H9 (cell line): ENCODE data around the gene NAA25. TPM values are rescaled to one million over a fixed set of nuclear protein-coding genes. Genes with fewer than 3 reads are reported as not detected.
A peak's percentile ranks its signal among the peaks of the same experiment; 100 is the strongest.

Experiments
- DNase-seq: peaks from one replicate; pipeline ENCODE4 v3.0.0-alpha.2; 2017
- H2AFZ ChIP-seq: one replicate; pipeline ENCODE4 v1.6.1; 2013; ENCODE audit warnings: mild to moderate bottlenecking, low read length, control low read depth, moderate library complexity
- H2AK5ac ChIP-seq: 2 replicates; pipeline ENCODE4 v1.6.1; 2013; ENCODE audit warnings: low read length, control low read depth, mixed read lengths; ENCODE audit not compliant: insufficient read length
- H2BK120ac ChIP-seq: one replicate; pipeline ENCODE4 v1.6.1; 2013; ENCODE audit warnings: low read depth, mild to moderate bottlenecking, low read length, control low read depth, inconsistent platforms; ENCODE audit not compliant: poor library complexity, severe bottlenecking
- H2BK12ac ChIP-seq: 2 replicates; pipeline ENCODE4 v1.6.1; 2013; ENCODE audit warnings: low read length, control low read depth, mixed read lengths, low read depth; ENCODE audit not compliant: insufficient read length
- H2BK15ac ChIP-seq: 2 replicates; pipeline ENCODE4 v1.6.1; 2013; ENCODE audit warnings: low read depth, low read length, control low read depth
- H2BK20ac ChIP-seq: one replicate; pipeline ENCODE4 v1.6.1; 2013; ENCODE audit warnings: low read depth, mild to moderate bottlenecking, low read length, control low read depth, inconsistent platforms; ENCODE audit not compliant: poor library complexity, severe bottlenecking
- H2BK5ac ChIP-seq: 2 replicates; pipeline ENCODE4 v1.6.1; 2013; ENCODE audit warnings: low read length, control low read depth, mixed read lengths; ENCODE audit not compliant: insufficient read length
- H3K14ac ChIP-seq: 2 replicates; pipeline ENCODE4 v1.6.1; 2013; ENCODE audit warnings: low read length, control low read depth; ENCODE audit not compliant: insufficient read depth
- H3K18ac ChIP-seq: 2 replicates; pipeline ENCODE4 v1.6.1; 2013; ENCODE audit warnings: low read depth, mild to moderate bottlenecking, mixed read lengths, low read length, control low read depth; ENCODE audit not compliant: insufficient read length
- H3K23ac ChIP-seq: 2 replicates; pipeline ENCODE4 v1.6.1; 2013; ENCODE audit warnings: low read length, control low read depth, mixed read lengths, low read depth; ENCODE audit not compliant: insufficient read length
- H3K23me2 ChIP-seq: 2 replicates; pipeline ENCODE4 v1.6.1; 2013; ENCODE audit warnings: low read depth, mild to moderate bottlenecking, mixed read lengths, low read length, control low read depth; ENCODE audit not compliant: insufficient read length, poor library complexity, severe bottlenecking
- H3K27ac ChIP-seq: 2 replicates; pipeline ENCODE4 v1.5.1; 2013; ENCODE audit warnings: low read length, control low read depth, mixed read lengths, low read depth; ENCODE audit not compliant: insufficient read length
- H3K27me3 ChIP-seq: 2 replicates; pipeline ENCODE4 v1.6.1; 2013; ENCODE audit warnings: low read length, control low read depth, inconsistent platforms; ENCODE audit not compliant: insufficient read depth
- H3K4ac ChIP-seq: 2 replicates; pipeline ENCODE4 v1.6.1; 2013; ENCODE audit warnings: low read depth, mild to moderate bottlenecking, control low read depth, inconsistent platforms, low read length, moderate library complexity
- H3K4me1 ChIP-seq: 2 replicates; pipeline ENCODE4 v1.6.1; 2013; ENCODE audit warnings: low read length, control low read depth, inconsistent platforms; ENCODE audit not compliant: insufficient read depth
- H3K4me2 ChIP-seq: 2 replicates; pipeline ENCODE4 v1.6.1; 2013; ENCODE audit warnings: low read length, control low read depth, mixed read lengths; ENCODE audit not compliant: insufficient read length, insufficient read depth
- H3K56ac ChIP-seq: 2 replicates; pipeline ENCODE4 v1.6.1; 2013; ENCODE audit warnings: low read depth, mild to moderate bottlenecking, mixed read lengths, low read length, control low read depth; ENCODE audit not compliant: insufficient read length
- H3K79me1 ChIP-seq: 2 replicates; pipeline ENCODE4 v1.6.1; 2013; ENCODE audit warnings: low read depth, mild to moderate bottlenecking, moderate library complexity, low read length, control low read depth, inconsistent platforms; ENCODE audit not compliant: insufficient read depth, poor library complexity, severe bottlenecking
- H3K79me2 ChIP-seq: 2 replicates; pipeline ENCODE4 v1.6.1; 2013; ENCODE audit warnings: low read length, control low read depth, inconsistent platforms; ENCODE audit not compliant: insufficient read depth
- H3K9ac ChIP-seq: 2 replicates; pipeline ENCODE4 v1.6.1; 2013; ENCODE audit warnings: low read length, control low read depth, mixed read lengths; ENCODE audit not compliant: insufficient read length; ENCODE audit errors: extremely low read depth
- H3K9me3 ChIP-seq: one replicate; pipeline ENCODE4 v1.6.1; 2013; ENCODE audit warnings: low read depth, low read length, inconsistent platforms; ENCODE audit not compliant: control insufficient read depth
- H3T11ph ChIP-seq: one replicate; pipeline ENCODE4 v1.6.1; 2013; ENCODE audit warnings: mild to moderate bottlenecking, low read length, control low read depth, inconsistent platforms
- H4K20me1 ChIP-seq: one replicate; pipeline ENCODE4 v1.6.1; 2013; ENCODE audit not compliant: control insufficient read depth, insufficient read length, insufficient read depth
- H4K5ac ChIP-seq: 2 replicates; pipeline ENCODE4 v1.6.1; 2013; ENCODE audit warnings: low read depth, mild to moderate bottlenecking, mixed read lengths, low read length, control low read depth; ENCODE audit not compliant: insufficient read length
- H4K8ac ChIP-seq: replicated peaks from 2 replicates; pipeline ENCODE4 v1.6.1; 2013; ENCODE audit warnings: low read length, control low read depth, mixed read lengths, low read depth; ENCODE audit not compliant: insufficient read length
- H4K91ac ChIP-seq: 2 replicates; pipeline ENCODE4 v1.6.1; 2013; ENCODE audit warnings: low read depth, mild to moderate bottlenecking, moderate library complexity, mixed read lengths, low read length, control low read depth; ENCODE audit not compliant: insufficient read length
- H3K27ac Mint-ChIP-seq, 3 experiments: 2 replicates in 2 of 3; 3 replicates in 1 of 3; pipeline ENCODE4 v1.8.0; 2020 to 2021; ENCODE audit warnings: mixed read lengths in 3 of 3, mild to moderate bottlenecking in 1 of 3, moderate library complexity in 1 of 3
- H3K27me3 Mint-ChIP-seq: 2 replicates; pipeline ENCODE4 v1.8.0; 2021; ENCODE audit warnings: low read depth, mild to moderate bottlenecking, moderate library complexity, mixed read lengths
- H3K36me3 Mint-ChIP-seq, 3 experiments: 2 replicates in 2 of 3; 3 replicates in 1 of 3; pipeline ENCODE4 v1.8.0; 2020 to 2021; ENCODE audit warnings: low read depth in 3 of 3, mixed read lengths in 3 of 3; ENCODE audit not compliant: insufficient read depth in 1 of 3
- H3K4me1 Mint-ChIP-seq, 2 experiments: 2 replicates each; pipeline ENCODE4 v1.8.0; 2020; ENCODE audit warnings: mixed read lengths in 2 of 2
- H3K4me3 Mint-ChIP-seq, 2 experiments: 2 replicates in 1 of 2; 3 replicates in 1 of 2; pipeline ENCODE4 v1.8.0; 2020 to 2021; ENCODE audit warnings: mild to moderate bottlenecking in 2 of 2, mixed read lengths in 2 of 2, moderate library complexity in 1 of 2
- H3K9me3 Mint-ChIP-seq, 2 experiments: 2 replicates in 1 of 2; 3 replicates in 1 of 2; pipeline ENCODE4 v1.8.0; 2020; ENCODE audit warnings: mild to moderate bottlenecking in 2 of 2, mixed read lengths in 2 of 2, moderate library complexity in 1 of 2
- CTCF ChIP-seq: fragments of 200-600 bp; sonication (generic); conservative IDR thresholded peaks from 3 replicates; pipeline ENCODE4 v1.8.0; 2021; ENCODE audit warnings: antibody characterized with exemption, mild to moderate bottlenecking
- WGBS: extraction: QIAGEN DNeasy Blood & Tissue Kit; methylation state at CpG from one replicate; pipeline ENCODE4 v1.1.7; 2013; ENCODE audit warnings: missing lambda C conversion rate, low lambda C conversion rate, mixed read lengths; ENCODE audit not compliant: insufficient read length; ENCODE audit errors: extremely low coverage; 5-methylcytosine and 5-hydroxymethylcytosine counted together
- total RNA-seq: library from RNA; stranded (reverse); gene quantifications from 2 replicates; pipeline ENCODE4 v1.2.1, GENCODE V29; 2021

NAA25 gene
- total RNA-seq, 1 experiment from 2014 or later, result 57.1 TPM

- no peaks in the 10 kb centered on the region; a peak in 1 of 7 replicates for H3K36me3 Mint-ChIP-seq
- Histone ChIP-seq H4K20me1 (no peaks in the 10 kb centered on the region), H2BK120ac (no peak overlapping the region), H3K56ac (no peak overlapping the region), H3K14ac (no peak overlapping the region), H2BK15ac (no peak overlapping the region), H4K8ac (no peak overlapping the region), H3T11ph (no peak overlapping the region), H2BK20ac (no peak overlapping the region), H3K79me2 (no peaks in the 10 kb centered on the region), H3K9me3 (no peaks in the 10 kb centered on the region), H3K18ac (no peak overlapping the region), H3K79me1 (no peaks in the 10 kb centered on the region), H2BK12ac (no peak overlapping the region), H3K27ac (peak overlapping the region; percentile 2), H3K27me3 (no peaks in the 10 kb centered on the region), H4K5ac (no peak overlapping the region), H3K23ac (no peak overlapping the region), H3K9ac (no peak overlapping the region), H3K23me2 (no peaks in the 10 kb centered on the region), H3K4me1 (peaks cover 2% of the 10 kb centered on the region; the same call in 1 of the 2 replicates), H2AK5ac (no peak overlapping the region), H2AFZ (peak overlapping the region; percentile 79), H3K4me2 (peak overlapping the region; percentile 36), H3K4ac (no peak overlapping the region), H2BK5ac (no peak overlapping the region), H4K91ac (no peak overlapping the region)
- no CpG with 5 or more reads among the region's 7 CpGs for WGBS
- H3K27ac Mint-ChIP-seq, result peak overlapping the region; percentile 64 to 95 (median 94); a peak in 6 of 7 replicates
- H3K27me3 Mint-ChIP-seq, result no peaks in the 10 kb centered on the region
- DNase-seq, result peak; percentile 95
- peak overlapping the region; percentile 35 to 54 for H3K4me3 Mint-ChIP-seq
- no peak for TF ChIP-seq CTCF
- H3K4me1 Mint-ChIP-seq, result peaks cover 19 to 21% of the 10 kb centered on the region in 2 experiments
- no peaks in the 10 kb centered on the region for H3K9me3 Mint-ChIP-seq
These were observed 7.9 kb upstream of the NAA25 start for GRCh38 chr12:112116232-112117060.
